Ishikawa (cell line): Measurements from ENCODE around the gene PRKCE.

Experiments
- CREB1 ChIP-seq: IDR thresholded peaks from 2 replicates; pipeline ENCODE4 v1.6.1; 2012; ENCODE audit warnings: low read depth
- EGR1 ChIP-seq: IDR thresholded peaks from 2 replicates; pipeline ENCODE4 v1.6.1; 2012
- MAX ChIP-seq: IDR thresholded peaks from 2 replicates; pipeline ENCODE4 v1.6.1; 2012
- RAD21 ChIP-seq: IDR thresholded peaks from 2 replicates; pipeline ENCODE4 v1.6.1; 2012; ENCODE audit warnings: low read depth
- TEAD4 ChIP-seq: IDR thresholded peaks from 2 replicates; pipeline ENCODE4 v1.6.1; 2012
- YY1 ChIP-seq: IDR thresholded peaks from 2 replicates; pipeline ENCODE4 v1.6.1; 2012; ENCODE audit warnings: low read depth
- ZBTB7A ChIP-seq: IDR thresholded peaks from 2 replicates; pipeline ENCODE4 v1.6.1; 2012; ENCODE audit warnings: low read depth

GRCh38 chr2:45957533-45958227 is 306.2 kb downstream of the PRKCE start:
- TF ChIP-seq CREB1 (no peak), MAX (no peak), RAD21 (no peak), ZBTB7A (no peak), TEAD4 (no peak), EGR1 (no peak), YY1 (no peak)
